Prostate gland (tissue), 2 donors: ENCODE data around the gene TXNRD3.

Source experiments
- CTCF ChIP-seq, 4 experiments: fragments of 200-600 bp in 2 of 4; fragments of 450-650 bp in 2 of 4; sonication (generic) in 2 of 4; IDR thresholded peaks; 1 replicate in 3 of 4; 2 replicates in 1 of 4; pipeline ENCODE4 v1.5.1; 2016 to 2019; ENCODE audit warnings: antibody characterized with exemption in 4 of 4, mild to moderate bottlenecking in 2 of 4, moderate library complexity in 2 of 4
- POLR2A ChIP-seq: fragments of 450-650 bp; IDR thresholded peaks from one replicate; pipeline ENCODE4 v1.6.1; 2016; ENCODE audit warnings: antibody characterized with exemption, mild to moderate bottlenecking

GRCh38 chr3:126604691-126605090 is 50.2 kb downstream of the TXNRD3 start:
- TF ChIP-seq POLR2A (no peak), CTCF (IDR thresholded peaks at IDR 0.05) (no peak)
